ENCODE data around the gene KYNU.
A peak's percentile ranks its signal among the peaks of the same experiment; 100 is the strongest.

The KYNU gene

GRCh38 chr2:142951190-142952007, 73.9 kb downstream of the KYNU start:
- no peak for DNase-seq (ENCODE audit: low read depth)
- no peak overlapping the region for H3K4me3 ChIP-seq (ENCODE audit: low read depth, low read length)

- DNase-seq (ENCODE audit: low read depth): no peak
- no peak overlapping the region for H3K4me3 ChIP-seq (ENCODE audit: low read depth, low read length)
Observed at GRCh38 chr2:142952018-142952417, 74.6 kb downstream of the KYNU start.

- H3K4me3 ChIP-seq (ENCODE audit: low read depth, low read length): no peak overlapping the region
Observed at GRCh38 chr2:142952793-142953494, 75.5 kb downstream of the KYNU start.

GRCh38 chr2:142954493-142954892, 77.0 kb downstream of the KYNU start:
- no peak overlapping the region for H3K4me3 ChIP-seq (ENCODE audit: low read depth, low read length)
- no peak for DNase-seq (ENCODE audit: low read depth)

More at GRCh38 chr2:142952793-142953494, 75.5 kb downstream of the KYNU start:
- DNase-seq (ENCODE audit: low read depth): no peak

GRCh38 chr2:142957144-142957543, 79.7 kb downstream of the KYNU start:
- H3K4me3 ChIP-seq (ENCODE audit: low read depth, low read length): no peak overlapping the region
- DNase-seq (ENCODE audit: low read depth): no peak

- no peak for DNase-seq (ENCODE audit: low read depth)
- no peak overlapping the region for H3K4me3 ChIP-seq (ENCODE audit: low read depth, low read length)
Observed at GRCh38 chr2:142961202-142961601, 83.7 kb downstream of the KYNU start.

- H3K4me3 ChIP-seq (ENCODE audit: low read depth, low read length): no peak overlapping the region
- peak; percentile 37 for DNase-seq (ENCODE audit: low read depth)
Observed at GRCh38 chr2:142965443-142965842, 88.0 kb downstream of the KYNU start.

GRCh38 chr2:142966284-142966683, 88.8 kb downstream of the KYNU start:
- no peak overlapping the region for H3K4me3 ChIP-seq (ENCODE audit: low read depth, low read length)

GRCh38 chr2:142967060-142967459, 89.6 kb downstream of the KYNU start:
- DNase-seq (ENCODE audit: low read depth): no peak
- no peak overlapping the region for H3K4me3 ChIP-seq (ENCODE audit: low read depth, low read length)

More at GRCh38 chr2:142966284-142966683, 88.8 kb downstream of the KYNU start:
- no peak for DNase-seq (ENCODE audit: low read depth)

- peak; percentile 59 for DNase-seq (ENCODE audit: low read depth)
- no peak overlapping the region for H3K4me3 ChIP-seq (ENCODE audit: low read depth, low read length)
Observed at GRCh38 chr2:142973160-142973821, 95.8 kb downstream of the KYNU start.

GRCh38 chr2:142973822-142974207, 96.4 kb downstream of the KYNU start:
- no peak overlapping the region for H3K4me3 ChIP-seq (ENCODE audit: low read depth, low read length)
- DNase-seq (ENCODE audit: low read depth): no peak

- H3K4me3 ChIP-seq (ENCODE audit: low read depth, low read length): no peak overlapping the region
- no peak for DNase-seq (ENCODE audit: low read depth)
Observed at GRCh38 chr2:142974288-142975024, 97.0 kb downstream of the KYNU start.

GRCh38 chr2:142975239-142975638, 97.8 kb downstream of the KYNU start:
- DNase-seq (ENCODE audit: low read depth): no peak
- H3K4me3 ChIP-seq (ENCODE audit: low read depth, low read length): no peak overlapping the region

GRCh38 chr2:142980246-142981068, 103.0 kb downstream of the KYNU start:
- no peak for DNase-seq (ENCODE audit: low read depth)

GRCh38 chr2:142981069-142981378, 103.6 kb downstream of the KYNU start:
- H3K4me3 ChIP-seq (ENCODE audit: low read depth, low read length): no peak overlapping the region
- no peak for DNase-seq (ENCODE audit: low read depth)

More at GRCh38 chr2:142980246-142981068, 103.0 kb downstream of the KYNU start:
- no peak overlapping the region for H3K4me3 ChIP-seq (ENCODE audit: low read depth, low read length)

- H3K4me3 ChIP-seq (ENCODE audit: low read depth, low read length): no peak overlapping the region
- no peak for DNase-seq (ENCODE audit: low read depth)
Observed at GRCh38 chr2:142981756-142982155, 104.3 kb downstream of the KYNU start.

- no peak overlapping the region for H3K4me3 ChIP-seq (ENCODE audit: low read depth, low read length)
- DNase-seq (ENCODE audit: low read depth): no peak
Observed at GRCh38 chr2:142983174-142983573, 105.7 kb downstream of the KYNU start.

GRCh38 chr2:142984657-142985056, 107.2 kb downstream of the KYNU start:
- DNase-seq (ENCODE audit: low read depth): no peak
- H3K4me3 ChIP-seq (ENCODE audit: low read depth, low read length): no peak overlapping the region

- no peak overlapping the region for H3K4me3 ChIP-seq (ENCODE audit: low read depth, low read length)
- no peak for DNase-seq (ENCODE audit: low read depth)
Observed at GRCh38 chr2:142987044-142987443, 109.6 kb downstream of the KYNU start.

Data from skeletal muscle cell (primary cell).